ENCODE data around the gene ZSCAN12. TPM values are rescaled to one million over a fixed set of nuclear protein-coding genes. Genes with fewer than 3 reads are reported as not detected.

ZSCAN12 gene
- total and polyA plus RNA-seq, 10 of the 15 experiments (the other 5 are each of a cell fraction or from before 2014, with no cell fraction given): 1.2 to 12.2 (median 7.4) TPM

DNA sequence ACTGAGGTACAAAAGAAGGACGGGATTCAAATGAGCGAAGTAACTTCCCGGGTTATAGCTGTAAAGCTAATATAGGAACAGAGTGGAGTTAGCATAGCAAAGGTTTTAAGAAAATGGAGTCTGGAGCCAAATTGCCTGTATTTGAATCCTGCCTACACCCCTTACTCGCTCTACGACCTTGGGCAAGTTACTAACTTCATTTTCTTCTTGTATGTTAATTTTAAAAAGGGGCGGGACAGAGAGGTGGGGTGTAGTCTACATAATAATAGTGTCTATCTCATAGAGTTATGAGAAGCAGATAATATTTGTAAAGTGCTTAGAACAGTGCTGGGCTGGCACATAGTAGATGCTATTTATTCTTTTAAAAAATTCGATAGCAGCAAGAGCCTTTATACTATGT lies 43.0 kb upstream of the ZSCAN12 start:
- Histone ChIP-seq H3K9me3 (replicated peaks; ENCODE audit: control insufficient read depth, insufficient read depth, low read length) (peaks cover 2% of the 10 kb centered on the region; the same call in 2 of the 3 replicates), H3K4me1 (ENCODE audit: control insufficient read depth, insufficient read depth, low read length) (no peaks in the 10 kb centered on the region), H3K27me3 (replicated peaks in 1 of 2; ENCODE audit: control insufficient read depth in 2 of 2, insufficient read depth in 2 of 2, low read length in 1 of 2) (peaks cover 0 to 2% of the 10 kb centered on the region in 2 experiments; a peak in 1 of 4 replicates), H3K9ac (ENCODE audit: control insufficient read depth, insufficient read depth, low read length) (no peak overlapping the region; the same call in 1 of the 2 replicates), H4K20me1 (ENCODE audit: control insufficient read depth, insufficient read depth) (no peaks in the 10 kb centered on the region), H2AFZ (ENCODE audit: control insufficient read depth, low read depth, low read length) (peak overlapping the region; percentile 89), H3K4me3 (peak overlapping the region; percentile 78), H3K27ac (ENCODE audit: control insufficient read depth, insufficient read depth) (no peak overlapping the region), H3K4me2 (ENCODE audit: control insufficient read depth, insufficient read depth) (peak overlapping the region; percentile 17), H3K79me2 (ENCODE audit: control insufficient read depth, insufficient read depth, low read length) (no peaks in the 10 kb centered on the region), H3K36me3 (ENCODE audit: control insufficient read depth in 2 of 2, insufficient read depth in 2 of 2, low read length in 1 of 2) (no peaks in the 10 kb centered on the region)
- peak; percentile 13; the same call in 1 of the 3 replicates for ATAC-seq
- no peak for FAIRE-seq
- CTCF ChIA-PET: no interaction called here
- TF ChIP-seq, protein P1, sequence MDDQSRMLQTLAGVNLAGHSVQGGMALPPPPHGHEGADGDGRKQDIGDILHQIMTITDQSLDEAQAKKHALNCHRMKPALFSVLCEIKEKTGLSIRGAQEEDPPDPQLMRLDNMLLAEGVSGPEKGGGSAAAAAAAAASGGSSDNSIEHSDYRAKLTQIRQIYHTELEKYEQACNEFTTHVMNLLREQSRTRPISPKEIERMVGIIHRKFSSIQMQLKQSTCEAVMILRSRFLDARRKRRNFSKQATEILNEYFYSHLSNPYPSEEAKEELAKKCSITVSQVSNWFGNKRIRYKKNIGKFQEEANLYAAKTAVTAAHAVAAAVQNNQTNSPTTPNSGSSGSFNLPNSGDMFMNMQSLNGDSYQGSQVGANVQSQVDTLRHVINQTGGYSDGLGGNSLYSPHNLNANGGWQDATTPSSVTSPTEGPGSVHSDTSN (IDR thresholded peaks at IDR 0.05; ENCODE audit: insufficient replicate concordance, low read depth, low read length): no peak
- TF ChIP-seq NR2C2 (IDR thresholded peaks at IDR 0.05; ENCODE audit: borderline replicate concordance, control insufficient read depth, insufficient read length, low read depth) (no peak), SPI1 (IDR thresholded peaks at IDR 0.05; ENCODE audit: borderline replicate concordance, insufficient read depth, low read depth, low read length) (no peak), CHD4 (IDR thresholded peaks at IDR 0.05) (no peak), WRNIP1 (IDR thresholded peaks at IDR 0.05; ENCODE audit: borderline replicate concordance, low read depth, low read length) (no peak)
- TF ChIP-seq, protein P2, sequence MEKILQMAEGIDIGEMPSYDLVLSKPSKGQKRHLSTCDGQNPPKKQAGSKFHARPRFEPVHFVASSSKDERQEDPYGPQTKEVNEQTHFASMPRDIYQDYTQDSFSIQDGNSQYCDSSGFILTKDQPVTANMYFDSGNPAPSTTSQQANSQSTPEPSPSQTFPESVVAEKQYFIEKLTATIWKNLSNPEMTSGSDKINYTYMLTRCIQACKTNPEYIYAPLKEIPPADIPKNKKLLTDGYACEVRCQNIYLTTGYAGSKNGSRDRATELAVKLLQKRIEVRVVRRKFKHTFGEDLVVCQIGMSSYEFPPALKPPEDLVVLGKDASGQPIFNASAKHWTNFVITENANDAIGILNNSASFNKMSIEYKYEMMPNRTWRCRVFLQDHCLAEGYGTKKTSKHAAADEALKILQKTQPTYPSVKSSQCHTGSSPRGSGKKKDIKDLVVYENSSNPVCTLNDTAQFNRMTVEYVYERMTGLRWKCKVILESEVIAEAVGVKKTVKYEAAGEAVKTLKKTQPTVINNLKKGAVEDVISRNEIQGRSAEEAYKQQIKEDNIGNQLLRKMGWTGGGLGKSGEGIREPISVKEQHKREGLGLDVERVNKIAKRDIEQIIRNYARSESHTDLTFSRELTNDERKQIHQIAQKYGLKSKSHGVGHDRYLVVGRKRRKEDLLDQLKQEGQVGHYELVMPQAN (conservative IDR thresholded peaks at IDR 0.05): no peak
- TF ChIP-seq, protein P3, sequence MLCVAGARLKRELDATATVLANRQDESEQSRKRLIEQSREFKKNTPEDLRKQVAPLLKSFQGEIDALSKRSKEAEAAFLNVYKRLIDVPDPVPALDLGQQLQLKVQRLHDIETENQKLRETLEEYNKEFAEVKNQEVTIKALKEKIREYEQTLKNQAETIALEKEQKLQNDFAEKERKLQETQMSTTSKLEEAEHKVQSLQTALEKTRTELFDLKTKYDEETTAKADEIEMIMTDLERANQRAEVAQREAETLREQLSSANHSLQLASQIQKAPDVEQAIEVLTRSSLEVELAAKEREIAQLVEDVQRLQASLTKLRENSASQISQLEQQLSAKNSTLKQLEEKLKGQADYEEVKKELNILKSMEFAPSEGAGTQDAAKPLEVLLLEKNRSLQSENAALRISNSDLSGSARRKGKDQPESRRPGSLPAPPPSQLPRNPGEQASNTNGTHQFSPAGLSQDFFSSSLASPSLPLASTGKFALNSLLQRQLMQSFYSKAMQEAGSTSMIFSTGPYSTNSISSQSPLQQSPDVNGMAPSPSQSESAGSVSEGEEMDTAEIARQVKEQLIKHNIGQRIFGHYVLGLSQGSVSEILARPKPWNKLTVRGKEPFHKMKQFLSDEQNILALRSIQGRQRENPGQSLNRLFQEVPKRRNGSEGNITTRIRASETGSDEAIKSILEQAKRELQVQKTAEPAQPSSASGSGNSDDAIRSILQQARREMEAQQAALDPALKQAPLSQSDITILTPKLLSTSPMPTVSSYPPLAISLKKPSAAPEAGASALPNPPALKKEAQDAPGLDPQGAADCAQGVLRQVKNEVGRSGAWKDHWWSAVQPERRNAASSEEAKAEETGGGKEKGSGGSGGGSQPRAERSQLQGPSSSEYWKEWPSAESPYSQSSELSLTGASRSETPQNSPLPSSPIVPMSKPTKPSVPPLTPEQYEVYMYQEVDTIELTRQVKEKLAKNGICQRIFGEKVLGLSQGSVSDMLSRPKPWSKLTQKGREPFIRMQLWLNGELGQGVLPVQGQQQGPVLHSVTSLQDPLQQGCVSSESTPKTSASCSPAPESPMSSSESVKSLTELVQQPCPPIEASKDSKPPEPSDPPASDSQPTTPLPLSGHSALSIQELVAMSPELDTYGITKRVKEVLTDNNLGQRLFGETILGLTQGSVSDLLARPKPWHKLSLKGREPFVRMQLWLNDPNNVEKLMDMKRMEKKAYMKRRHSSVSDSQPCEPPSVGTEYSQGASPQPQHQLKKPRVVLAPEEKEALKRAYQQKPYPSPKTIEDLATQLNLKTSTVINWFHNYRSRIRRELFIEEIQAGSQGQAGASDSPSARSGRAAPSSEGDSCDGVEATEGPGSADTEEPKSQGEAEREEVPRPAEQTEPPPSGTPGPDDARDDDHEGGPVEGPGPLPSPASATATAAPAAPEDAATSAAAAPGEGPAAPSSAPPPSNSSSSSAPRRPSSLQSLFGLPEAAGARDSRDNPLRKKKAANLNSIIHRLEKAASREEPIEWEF (IDR thresholded peaks at IDR 0.05; ENCODE audit: insufficient replicate concordance, low read depth, low read length): no peak
- no peak for DNase-seq (ENCODE audit: low read depth, low spot score)
- SMC1A ChIA-PET (ENCODE audit: uncharacterized antibody, unreplicated experiment): no interaction called here
- POLR2A ChIA-PET: no interaction called here
- no TSS peak for BruUV-seq (replicated peaks)
- intact Hi-C loops (cut with micrococcal nuclease; ENCODE audit: unreplicated experiment): no loop called here
- RAD21 ChIA-PET (ENCODE audit: unreplicated experiment): no interaction called here
- WGBS (ENCODE audit: insufficient coverage, insufficient replicate concordance, low lambda C conversion rate, missing lambda C conversion rate): 65% methylated on average over 7 of the region's 7 CpGs
- in situ Hi-C loops (cut with MboI): no loop called here

Data from GM12878 (cell line).